HG03342 (cell line): ENCODE measurements around the gene MPLKIP.
"Not testable (repeated sequence)": the region's sequence is repeated elsewhere in the genome, so short reads cannot be mapped to it uniquely, and the experiment has no call there.

Experiments used
- ATAC-seq: cut with Tn5 transposase; IDR thresholded peaks from one replicate; pipeline ENCODE4 v1.9.1; 2021; ENCODE audit warnings: mild to moderate bottlenecking, moderate library complexity; ENCODE audit not compliant: unreplicated experiment

MPLKIP gene

GRCh38 chr7:40134428-40135316 is at the start of gene MPLKIP, which contains the start of gene SUGCT:
MPLKIP (minus strand) TSS chr7:40134622; CDS start chr7:40134567, 55 bp downstream.
SUGCT (plus strand) TSS chr7:40135005.
- peak; percentile 87 for ATAC-seq

GRCh38 chr7:40182452-40182851 is 48.0 kb upstream of the MPLKIP start:
- ATAC-seq, result no peak

DNA sequence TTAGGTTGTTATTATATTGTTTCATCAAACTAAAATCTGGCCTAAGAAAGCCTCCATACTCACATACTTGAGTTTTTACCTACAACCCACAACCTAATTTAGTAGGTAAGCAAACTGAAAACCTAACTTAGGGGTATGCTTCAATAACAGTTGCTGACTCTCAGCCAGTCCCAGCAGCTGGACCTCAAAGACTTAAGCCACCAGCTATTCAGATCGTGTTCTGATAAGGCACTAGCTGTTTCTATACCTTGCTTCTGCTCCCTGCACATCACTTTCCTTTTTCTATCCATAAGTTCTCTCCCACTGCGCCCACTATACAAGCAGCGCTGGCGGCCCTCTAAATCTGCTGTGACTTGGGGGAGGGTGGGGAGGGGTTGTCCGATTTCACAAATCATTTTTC is 42.6 kb upstream of the MPLKIP start:
- no peak for ATAC-seq

DNA sequence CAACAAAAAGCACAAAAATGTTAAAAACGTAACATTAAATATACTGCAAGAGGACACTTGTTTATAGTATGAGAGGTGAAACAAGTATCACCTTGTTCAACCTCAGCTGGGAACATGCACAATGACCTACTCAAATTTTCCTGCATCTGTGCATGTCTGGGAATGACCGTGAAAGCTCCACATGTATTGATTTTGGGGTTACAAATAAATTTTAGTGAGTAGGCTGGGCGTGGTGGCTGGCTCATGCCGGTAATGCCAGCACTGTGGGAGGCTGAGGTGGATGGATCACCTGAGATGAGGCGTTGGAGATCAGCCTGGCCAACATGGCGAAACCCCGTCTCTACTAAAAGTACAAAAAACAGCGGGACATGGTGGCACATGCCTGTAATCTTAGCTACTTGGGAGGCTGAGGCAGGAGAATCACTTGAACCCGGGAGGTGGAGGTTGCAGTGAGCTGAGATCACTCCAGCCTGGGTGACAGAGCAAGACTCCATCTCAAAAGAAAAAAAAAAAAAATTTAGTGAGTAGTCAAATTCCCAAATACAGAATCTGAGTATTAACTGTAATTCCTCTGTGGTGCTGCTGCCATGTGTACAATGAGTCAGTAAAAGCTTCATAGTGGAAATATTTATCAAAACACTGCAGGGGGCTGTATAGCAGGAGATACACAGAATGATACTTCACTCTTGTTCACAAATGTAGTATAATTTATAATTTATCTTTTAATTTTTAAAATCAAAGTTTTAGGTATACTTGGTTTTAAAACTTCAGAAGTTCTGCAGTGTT is 41.5 kb upstream of the MPLKIP start:
- ATAC-seq, result no peak

- ATAC-seq, result not testable (repeated sequence)
These were observed 40.8 kb upstream of the MPLKIP start for GRCh38 chr7:40175256-40175655.

DNA sequence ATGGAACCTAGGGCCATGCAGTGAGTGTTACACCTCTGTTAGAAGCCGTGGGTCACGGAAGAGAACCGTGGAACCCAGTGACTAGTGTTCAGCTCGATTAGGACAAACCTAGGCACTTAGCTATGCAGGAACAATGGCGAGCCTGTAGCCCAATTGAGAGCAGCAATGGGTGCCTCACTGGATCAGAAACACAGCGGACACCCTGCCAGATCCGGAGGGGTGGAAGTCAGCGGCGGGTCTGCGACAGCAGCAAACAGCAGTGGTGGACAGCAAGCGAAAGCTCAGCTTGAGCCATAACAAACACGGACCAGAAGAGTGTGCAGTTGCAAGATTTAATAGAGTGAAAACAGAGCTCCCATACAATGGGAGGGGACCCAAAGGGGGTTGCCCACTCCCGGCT is 38.7 kb upstream of the MPLKIP start:
- not testable (repeated sequence) for ATAC-seq

- ATAC-seq, result not testable (repeated sequence)
These were observed 33.8 kb upstream of the MPLKIP start for GRCh38 chr7:40168266-40168665.

- ATAC-seq, result no peak
These were observed 32.9 kb upstream of the MPLKIP start for GRCh38 chr7:40167291-40167690.

- ATAC-seq, result no peak
These were observed 30.8 kb upstream of the MPLKIP start for GRCh38 chr7:40165216-40165615.

- ATAC-seq, result no peak
These were observed 28.1 kb upstream of the MPLKIP start for GRCh38 chr7:40162516-40162915.

- ATAC-seq, result no peak
These were observed 22.6 kb upstream of the MPLKIP start for GRCh38 chr7:40156988-40157387.

DNA sequence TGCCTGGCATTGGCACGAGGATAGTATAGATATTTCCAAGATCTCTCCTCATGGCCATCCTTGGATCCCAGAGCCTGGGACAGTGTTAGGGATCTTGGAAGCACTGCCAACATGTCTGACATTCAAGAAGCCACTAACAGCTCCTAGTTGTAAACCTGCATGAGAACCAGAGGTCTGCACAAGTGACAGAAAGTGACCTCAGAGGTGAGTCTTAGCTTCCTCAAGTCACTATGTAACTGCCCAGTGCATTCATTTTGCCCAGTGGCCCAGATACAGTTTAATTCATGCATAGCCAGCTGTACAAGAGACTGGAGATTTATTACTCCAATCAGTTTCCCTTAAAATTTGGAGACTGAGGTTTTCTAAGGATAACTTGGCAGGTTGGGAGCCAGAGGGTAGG is 17.1 kb upstream of the MPLKIP start:
- ATAC-seq, result no peak

DNA sequence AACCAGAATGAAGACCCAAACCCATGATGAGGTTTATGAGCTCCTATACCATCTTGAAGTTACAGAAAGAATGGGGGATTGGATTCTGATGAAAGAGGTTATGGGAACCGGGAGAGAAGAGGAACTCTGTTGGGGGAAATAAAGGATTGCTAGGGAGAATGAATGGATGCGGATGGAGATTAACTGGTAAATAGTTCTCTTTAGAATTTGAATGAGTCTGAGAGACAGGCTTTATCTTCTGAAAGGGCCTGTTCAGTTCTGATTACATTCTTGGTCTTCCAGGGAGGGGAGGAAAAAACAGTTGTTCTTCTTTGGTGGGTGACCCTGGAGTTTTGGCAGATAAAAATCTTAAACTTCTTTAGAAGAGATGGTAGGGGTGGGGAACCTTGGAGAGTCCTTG is 14.2 kb upstream of the MPLKIP start:
- ATAC-seq, result no peak

DNA sequence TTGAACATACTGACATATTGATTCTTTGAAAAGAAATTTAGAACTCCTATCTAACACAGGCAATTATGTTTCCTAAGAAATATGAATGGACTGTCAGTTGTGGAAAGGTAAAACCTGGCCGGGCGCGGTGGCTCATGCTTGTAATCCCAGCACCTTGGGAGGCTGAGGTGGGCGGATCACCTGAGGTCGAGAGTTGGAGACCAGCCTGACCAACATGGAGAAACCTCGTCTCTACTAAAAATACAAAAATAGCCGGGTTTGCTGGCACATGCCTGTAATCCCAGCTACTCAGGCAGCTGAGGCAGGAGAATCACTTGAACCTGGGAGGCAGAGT is 13.8 kb upstream of the MPLKIP start:
- not testable (repeated sequence) for ATAC-seq

- ATAC-seq, result no peak
These were observed 13.2 kb upstream of the MPLKIP start for GRCh38 chr7:40147371-40148246.

DNA sequence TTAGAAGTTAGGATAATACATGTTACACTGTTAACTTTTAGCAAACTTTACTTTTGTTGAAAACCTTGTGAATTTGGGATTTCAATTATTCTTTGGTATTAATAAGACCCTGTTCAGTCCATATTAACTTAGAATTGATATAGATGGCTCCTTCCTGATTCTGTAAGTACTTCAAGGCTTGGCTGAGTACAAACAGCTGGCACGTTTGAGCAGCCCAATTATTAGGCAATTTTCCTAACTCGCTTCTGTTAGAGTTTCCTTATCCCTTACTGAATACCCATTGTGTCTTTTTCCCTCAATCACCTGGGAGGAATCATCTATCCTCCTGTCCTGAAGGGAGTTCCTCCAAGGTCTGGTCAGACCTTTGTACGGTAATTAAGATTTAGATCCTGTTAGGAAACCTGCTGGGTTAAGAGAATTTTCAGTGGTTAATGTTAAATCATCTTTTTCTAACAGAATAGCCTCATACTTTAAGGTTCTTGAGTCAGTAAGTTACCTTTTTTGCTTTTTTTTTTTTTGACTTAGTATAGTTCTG is 11.2 kb upstream of the MPLKIP start:
- not testable (repeated sequence) for ATAC-seq

DNA sequence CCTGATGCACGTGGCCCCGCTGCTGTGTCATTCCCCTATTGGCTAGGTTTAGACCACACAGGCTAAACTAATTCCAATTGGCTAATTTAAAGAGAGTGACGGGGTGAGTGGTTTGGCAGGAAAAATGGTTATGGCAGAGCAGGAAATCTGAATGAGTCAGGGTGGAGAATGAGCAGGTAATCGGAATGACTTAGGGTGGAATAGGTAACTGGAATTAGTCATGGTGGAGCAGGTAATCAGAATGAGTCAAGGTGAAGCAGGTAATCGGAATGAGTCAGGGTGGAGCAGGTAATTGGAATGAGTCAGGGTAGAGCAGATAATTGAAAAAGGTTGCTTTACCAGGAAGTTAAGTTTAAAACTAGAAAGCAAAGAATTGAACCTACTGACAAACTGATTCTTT is 7.5 kb upstream of the MPLKIP start:
- ATAC-seq, result not testable (repeated sequence)

- not testable (repeated sequence) for ATAC-seq
These were observed 5.5 kb upstream of the MPLKIP start for GRCh38 chr7:40139891-40140290.

DNA sequence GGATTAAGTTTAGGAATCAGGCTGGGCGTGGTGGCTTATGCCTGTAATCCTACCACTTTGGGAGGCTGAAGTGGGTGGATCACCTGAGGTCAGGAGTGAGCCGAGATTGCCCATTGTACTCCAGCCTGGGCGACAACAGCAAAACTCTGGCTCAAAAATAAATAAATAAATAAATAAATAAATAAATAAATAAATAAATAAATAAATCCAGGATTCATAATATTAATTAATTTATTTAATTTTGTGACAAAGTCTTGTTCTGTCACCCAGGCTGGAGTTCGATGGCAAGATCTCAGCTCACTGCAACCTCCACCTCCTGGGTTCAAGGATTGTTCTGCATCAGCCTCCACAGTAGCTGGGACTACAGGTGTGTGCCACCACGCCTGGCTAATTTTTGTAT is 4.6 kb upstream of the MPLKIP start:
- ATAC-seq, result no peak

DNA sequence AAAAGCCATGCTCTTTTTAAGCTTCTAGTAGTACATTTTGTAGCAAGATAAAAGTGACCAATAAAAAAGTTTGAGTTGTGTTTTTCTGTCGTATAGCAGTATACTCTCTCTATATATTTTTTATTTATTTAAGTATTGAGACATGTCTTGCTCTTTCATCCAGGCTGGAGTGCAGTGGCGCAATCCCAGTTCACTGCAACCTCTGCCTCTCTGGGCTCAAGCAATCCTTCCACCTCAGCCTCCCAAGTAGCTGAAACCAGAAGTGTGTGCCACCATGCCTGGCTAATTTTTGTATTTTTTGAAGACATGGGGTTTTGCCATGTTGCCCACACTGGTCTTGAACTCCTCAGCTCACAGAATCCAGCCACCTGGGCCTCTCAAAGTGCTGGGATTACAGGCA is 3.1 kb upstream of the MPLKIP start:
- ATAC-seq, result no peak

DNA sequence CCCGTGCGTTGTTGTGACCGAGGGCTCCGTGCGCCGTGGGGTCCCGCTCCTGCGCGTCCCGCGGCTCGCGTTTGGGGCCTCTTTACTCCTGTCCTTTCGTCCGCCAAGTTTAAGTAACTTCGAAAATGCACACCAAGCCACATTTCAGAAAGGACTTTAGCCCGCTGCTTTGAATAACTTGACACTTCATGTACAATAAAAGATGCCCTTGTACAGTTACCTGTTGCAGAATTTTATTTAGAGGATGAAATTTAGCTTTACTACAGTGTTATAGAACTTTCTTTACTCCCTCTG is 842 bp upstream of the MPLKIP start:
- no peak for ATAC-seq
